GM21737 (cell line): Measurements from ENCODE around the gene GABBR2.

Experiments used
- ATAC-seq: cut with Tn5 transposase; IDR thresholded peaks from one replicate; pipeline ENCODE4 v1.9.1; 2021; ENCODE audit warnings: mild to moderate bottlenecking, moderate library complexity; ENCODE audit not compliant: unreplicated experiment

The GABBR2 gene

DNA sequence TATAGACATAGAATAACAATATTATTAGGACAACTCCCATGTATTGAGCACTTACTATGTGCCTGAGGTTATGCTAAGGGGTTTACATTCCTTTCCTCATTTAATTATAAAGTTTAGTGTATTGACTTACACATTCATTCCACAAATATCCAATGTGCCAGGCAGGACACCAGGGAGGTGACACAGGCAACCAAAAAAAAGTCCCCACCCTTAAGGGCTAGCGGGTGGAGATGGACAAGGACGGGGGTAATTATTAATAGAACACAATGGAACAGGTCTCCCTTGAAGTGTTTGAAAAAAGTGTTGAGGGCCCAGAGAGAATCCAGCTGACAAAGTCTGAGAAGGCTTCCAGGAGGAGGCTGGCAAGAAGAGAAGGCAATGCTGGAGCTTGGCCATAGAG is 459.0 kb downstream of the GABBR2 start:
- ATAC-seq: no peak

DNA sequence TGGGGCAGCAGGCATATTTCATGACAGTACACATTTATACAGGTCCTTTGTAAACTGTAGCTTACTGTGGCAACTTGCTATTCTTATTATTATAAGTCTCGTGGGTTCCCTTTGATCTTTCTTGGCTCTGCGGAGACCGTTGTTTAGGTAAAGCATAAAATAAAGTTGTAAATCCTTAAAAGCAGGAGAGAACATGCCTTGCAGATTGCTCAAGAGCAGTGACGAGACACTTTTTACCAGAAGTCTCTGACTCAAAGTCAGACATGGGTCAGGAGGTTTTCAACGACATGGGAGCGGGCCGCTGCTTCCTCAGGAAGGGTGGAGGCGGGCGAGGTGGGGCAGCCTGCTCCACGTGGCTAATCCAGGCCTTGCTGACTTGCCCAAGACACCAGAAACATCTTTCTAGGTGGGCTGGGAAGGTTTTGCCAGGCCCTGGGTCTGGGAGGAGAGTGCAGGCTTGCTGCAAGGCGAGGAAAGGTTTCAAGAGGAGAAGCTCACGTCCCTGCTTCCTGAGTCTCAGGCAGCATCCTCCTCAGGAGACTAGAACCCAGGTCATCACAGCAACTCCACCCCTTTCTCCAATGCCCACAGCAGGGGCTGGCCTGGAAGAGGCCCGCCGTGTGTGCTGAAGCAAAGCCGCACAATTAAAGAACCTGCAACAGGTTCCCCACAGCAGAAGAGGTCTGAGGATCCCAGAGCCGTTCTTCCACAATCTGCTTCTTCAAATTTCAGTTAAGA is 459.8 kb downstream of the GABBR2 start:
- no peak for ATAC-seq

DNA sequence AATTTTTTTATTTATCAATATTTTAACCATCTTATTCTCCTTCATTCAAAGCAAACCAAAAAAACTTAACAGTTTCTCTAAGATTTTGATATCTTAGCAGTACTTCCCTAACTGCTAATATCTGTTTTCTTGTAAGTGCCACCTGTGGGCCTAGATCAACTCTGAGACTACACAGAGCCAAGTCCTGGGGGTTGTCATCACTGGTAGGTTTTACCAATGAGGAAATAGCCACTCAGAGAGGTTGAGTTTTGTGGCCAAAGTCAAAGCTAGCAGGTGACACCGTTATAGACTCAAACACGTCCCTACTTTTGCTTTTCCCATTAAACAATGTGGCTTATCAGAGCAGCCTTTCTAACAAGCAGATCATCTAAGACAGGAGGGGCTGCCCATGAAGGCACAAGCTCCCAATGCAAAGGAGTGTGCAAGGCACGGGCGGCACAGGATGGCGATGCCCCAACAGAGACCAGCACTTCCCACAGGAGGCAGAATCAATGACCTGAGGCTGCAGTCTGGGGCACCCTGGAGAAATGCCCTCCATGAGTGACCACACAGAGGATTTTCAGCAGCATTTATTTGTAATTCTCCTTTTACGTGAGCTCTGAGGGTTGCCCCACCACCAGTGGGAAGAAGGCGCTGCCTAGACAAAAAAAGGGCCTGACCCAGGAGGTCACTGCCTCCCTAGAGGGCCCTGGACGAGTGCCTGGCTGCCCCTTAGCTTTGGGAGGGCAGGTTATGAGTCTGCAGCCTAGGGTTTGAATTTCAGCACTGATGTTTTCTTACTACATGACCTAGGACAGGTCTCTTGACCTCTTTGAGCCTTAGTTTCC is 460.7 kb downstream of the GABBR2 start:
- no peak for ATAC-seq

DNA sequence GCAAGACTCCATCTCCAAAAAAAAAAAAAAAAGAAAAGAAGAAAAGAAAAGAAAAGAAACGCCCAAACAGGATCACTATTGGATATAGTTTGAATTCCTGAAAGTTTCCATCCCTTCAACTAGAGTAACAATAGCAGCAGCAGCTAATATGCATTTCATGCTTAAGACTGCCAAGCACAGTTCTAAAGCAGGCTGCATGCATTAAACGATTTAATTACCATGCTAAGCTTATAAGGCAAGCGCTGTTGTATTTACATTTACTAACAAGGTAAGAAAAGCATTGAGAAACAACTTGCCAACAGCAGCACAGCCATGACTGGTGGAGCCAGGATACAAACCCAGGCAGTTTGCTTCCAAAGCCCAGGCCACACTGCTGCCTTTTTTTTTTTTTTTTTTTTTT is 466.3 kb downstream of the GABBR2 start:
- ATAC-seq: no peak

DNA sequence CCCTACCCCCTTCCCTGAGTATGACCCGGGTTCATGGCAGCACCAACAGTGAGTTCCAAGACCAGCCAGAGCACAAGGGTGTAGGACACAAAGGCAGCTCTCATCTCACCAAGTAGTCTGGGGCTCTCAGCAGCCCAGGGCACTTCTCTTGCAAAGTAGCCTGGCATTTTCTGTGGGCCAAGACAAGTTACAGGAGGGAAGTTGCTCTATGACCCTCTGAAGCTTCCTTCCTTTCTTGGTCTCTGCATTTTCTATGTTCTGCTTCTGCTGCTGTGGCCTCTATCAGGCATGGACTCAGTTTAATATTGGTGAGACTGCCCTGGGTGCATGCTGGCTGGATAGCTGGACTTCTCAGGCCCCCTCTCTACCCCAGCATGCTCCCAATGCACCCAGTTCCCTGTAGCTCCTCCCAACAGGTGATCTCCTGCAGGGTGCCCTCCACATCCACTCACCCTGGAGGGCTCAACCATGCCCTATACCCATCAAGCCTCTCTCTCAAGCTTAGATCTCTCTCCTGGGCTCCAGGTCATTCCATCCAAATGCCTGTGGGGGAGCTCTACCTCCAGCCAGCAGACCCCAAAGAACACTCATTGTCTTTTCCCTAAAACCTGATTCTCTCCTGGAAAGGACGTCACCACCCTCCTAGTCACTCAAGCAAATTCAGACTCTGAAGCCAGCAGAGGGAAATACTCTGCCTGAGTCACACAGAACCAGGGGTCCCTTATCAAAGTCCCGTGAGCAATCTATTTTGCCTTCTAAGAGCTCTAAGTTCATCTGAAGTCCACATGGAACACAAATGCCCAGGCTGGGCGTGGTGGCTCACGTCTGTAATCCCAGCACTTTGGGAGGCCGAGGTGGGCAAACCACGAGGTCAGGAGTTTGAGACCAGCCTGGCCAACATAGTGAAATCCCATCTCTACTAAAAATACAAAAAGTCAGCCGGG is 467.1 kb downstream of the GABBR2 start:
- no peak for ATAC-seq

DNA sequence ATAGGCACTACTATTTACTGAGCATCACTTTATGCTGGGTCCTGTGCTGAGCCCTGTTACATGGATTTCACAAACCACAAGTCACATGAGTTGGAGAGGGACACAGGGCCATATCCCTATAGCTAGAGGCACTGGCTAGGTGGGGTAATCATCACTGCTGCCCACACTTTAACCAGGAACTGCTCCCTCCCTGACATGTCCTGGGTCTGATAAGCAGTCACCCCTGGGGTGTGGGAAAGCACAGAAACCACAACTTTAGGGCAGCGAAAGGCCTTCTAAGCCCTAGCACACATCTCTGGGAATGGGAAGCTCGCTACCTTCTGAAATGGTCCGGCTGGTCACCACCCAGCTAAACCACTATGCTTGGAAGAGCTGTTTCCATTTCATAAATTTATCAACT is 468.3 kb downstream of the GABBR2 start:
- no peak for ATAC-seq
